SK-MEL-5 (cell line): Measurements from ENCODE around the gene POLD2. TPM values are rescaled to one million over a fixed set of nuclear protein-coding genes. Genes with fewer than 3 reads are reported as not detected.

Source experiments
- DNase-seq: peaks from one replicate; pipeline ENCODE4 v3.0.0-alpha.2; 2016; ENCODE audit warnings: low read depth, low spot score
- in situ Hi-C: cut with HindIII; loops from 2 replicates; pipeline ENCODE4 v1.10.0; 2016; ENCODE audit warnings: low sequenced_read_pairs, high pct_unique_total_duplicates, low pct_unique_long_range_greater_than_20kb
- total RNA-seq: library from RNA; depleted of rRNA; stranded (reverse); fragments of >200 nt; shearing (Covaris generic); gene quantifications from 2 replicates; pipeline ENCODE4 v1.2.3, GENCODE V29; 2014

POLD2 gene
- total RNA-seq, 1 experiment from 2014 or later = 172 TPM

GRCh38 chr7:44099669-44100068 lies 23.7 kb downstream of the POLD2 start:
- in situ Hi-C loops = loop anchor here (25.0 kb wide), 1 partner anchor 113 kb away; the partner anchor contains the start of gene YKT6
- no peak for DNase-seq

GRCh38 chr7:44098092-44099068 lies 25.0 kb downstream of the POLD2 start:
- no peak for DNase-seq
- in situ Hi-C loops = loop anchor here (25.0 kb wide), 1 partner anchor 114 kb away; the partner anchor contains the start of gene YKT6

GRCh38 chr7:44097064-44097932 lies 26.1 kb downstream of the POLD2 start:
- no peak for DNase-seq
- in situ Hi-C loops = loop anchor here (25.0 kb wide), 1 partner anchor 115 kb away; the partner anchor contains the start of gene YKT6

DNA sequence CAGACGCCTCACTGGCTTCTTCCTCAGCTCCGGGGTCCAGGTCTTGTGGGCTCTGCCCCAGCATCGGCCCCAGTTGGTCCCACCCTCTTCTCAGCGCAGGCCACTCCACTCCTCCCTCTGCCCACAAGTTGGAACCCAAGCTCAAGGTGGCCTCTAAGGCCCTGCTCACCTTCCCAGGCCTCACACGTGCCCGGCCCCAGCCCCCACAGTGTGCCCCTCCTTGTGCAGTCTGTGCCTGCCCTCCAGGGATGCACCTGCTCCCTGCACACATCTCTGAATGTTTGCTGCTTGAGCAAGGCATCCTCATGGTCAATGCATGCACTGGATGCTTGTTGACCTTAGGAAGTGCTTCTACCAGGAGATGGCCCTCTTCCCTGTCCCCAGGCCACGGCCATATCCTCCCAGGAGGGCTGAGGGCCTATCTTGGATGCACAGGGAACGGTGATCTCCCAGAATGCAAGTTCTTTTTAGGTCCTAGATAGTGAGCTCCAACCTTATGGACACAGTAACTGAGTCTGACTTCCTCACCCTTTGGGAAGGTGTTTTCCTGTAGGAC lies 26.9 kb downstream of the POLD2 start:
- in situ Hi-C loops = loop anchor here (25.0 kb wide), 1 partner anchor 116 kb away; the partner anchor contains the start of gene YKT6
- no peak for DNase-seq

DNA sequence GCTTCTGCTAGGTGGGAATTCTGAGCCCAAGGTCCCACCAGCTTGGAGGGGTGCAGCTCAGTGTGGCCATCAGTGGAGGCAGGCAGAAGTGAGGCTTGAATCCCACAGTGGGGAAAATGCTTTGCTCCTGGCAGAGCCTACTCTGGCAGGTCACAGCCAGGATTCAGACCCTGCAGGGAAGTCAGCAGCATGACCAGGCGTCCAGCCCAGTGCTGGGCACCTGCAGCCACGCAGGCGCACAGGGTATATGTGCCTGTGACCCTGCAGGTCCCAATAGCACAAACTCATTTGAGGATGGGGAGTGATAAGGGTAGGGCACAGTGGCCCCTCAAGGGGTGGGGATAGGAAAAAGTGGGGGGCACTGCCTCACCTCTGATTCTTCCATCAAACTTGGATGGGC lies 27.6 kb downstream of the POLD2 start:
- in situ Hi-C loops = loop anchor here (25.0 kb wide), 1 partner anchor 117 kb away; the partner anchor contains the start of gene YKT6

GRCh38 chr7:44094883-44095592 lies 28.3 kb downstream of the POLD2 start:
- in situ Hi-C loops = loop anchor here (25.0 kb wide), 1 partner anchor 117 kb away; the partner anchor contains the start of gene YKT6
- DNase-seq = peak; percentile 81

More for the DNA sequence above, 27.6 kb downstream of the POLD2 start:
- DNase-seq = no peak

DNA sequence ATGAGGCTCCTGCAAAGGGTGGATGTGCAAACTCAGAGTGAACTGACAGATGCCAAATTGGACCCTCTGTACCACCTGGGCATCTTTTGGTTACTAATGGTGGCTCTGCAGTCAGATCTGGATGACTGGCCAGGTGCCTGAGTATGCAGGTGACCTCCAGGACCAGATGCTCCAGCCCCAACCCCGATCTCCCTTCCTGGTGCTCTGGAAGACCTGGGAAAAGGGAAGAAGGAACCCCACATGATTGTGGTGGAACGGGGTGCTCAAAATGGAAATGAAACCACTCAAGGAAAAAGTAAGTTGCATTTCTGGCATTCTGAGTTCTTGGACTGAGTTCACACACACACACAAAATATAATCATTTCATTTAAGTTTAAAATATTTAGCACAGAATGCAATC lies 29.0 kb downstream of the POLD2 start:
- DNase-seq = no peak
- in situ Hi-C loops = loop anchor here (25.0 kb wide), 1 partner anchor 118 kb away; the partner anchor contains the start of gene YKT6

- DNase-seq = no peak
- in situ Hi-C loops = loop anchor here (25.0 kb wide), 1 partner anchor 119 kb away; the partner anchor contains the start of gene YKT6
Measured at GRCh38 chr7:44093102-44093641, 30.2 kb downstream of the POLD2 start.

DNA sequence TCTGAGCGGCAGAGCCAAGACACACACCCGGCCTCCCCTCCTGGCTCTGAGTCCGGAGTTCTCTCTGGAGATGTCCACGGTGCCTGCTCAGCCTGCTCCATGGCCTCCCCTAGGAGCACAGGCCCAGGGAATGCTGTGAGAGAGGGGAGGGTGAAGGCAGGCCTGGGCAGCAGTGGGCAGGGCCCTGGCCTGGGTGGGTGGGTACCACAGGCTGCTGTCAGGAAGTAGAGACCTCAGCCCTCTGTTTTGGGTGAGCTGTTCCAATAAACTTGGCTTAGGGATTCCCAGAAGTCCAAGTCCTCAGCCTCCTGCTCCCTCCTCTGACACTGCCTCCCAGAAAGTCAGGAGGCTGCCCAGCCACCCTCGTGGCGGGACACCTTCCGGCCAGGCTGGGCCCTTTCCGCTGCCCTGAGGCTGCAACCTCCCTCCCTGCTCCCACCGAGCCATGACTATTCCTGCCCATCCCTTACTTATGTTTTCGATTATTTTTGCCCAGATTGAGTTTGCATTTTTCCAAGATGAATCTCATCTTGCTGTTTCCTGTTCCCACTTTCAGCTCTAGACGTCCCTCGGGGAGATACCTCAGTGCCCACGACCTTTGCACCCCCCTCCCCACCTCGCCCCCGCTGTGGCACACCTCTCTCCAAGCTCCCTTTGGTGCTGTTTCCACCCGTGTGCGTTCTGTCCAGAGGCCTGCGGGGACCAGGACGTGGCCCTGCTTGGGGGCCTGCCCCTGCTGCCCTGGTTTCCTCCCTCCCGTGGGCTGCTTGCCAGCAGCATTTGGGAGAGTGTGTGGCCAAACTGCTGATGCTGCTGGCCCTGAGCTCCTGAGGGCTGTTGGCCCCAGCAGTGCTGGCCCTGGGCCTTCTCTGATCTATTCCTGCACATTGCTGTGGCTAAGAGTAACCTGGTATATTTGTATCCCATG lies 35.2 kb downstream of the POLD2 start:
- in situ Hi-C loops = loop anchor here (25.0 kb wide), 1 partner anchor 124 kb away; the partner anchor contains the start of gene YKT6
- DNase-seq = peak; percentile 37

GRCh38 chr7:44086627-44087026 lies 36.7 kb downstream of the POLD2 start:
- no peak for DNase-seq
- in situ Hi-C loops = loop anchor here (25.0 kb wide), 1 partner anchor 126 kb away; the partner anchor contains the start of gene YKT6

DNA sequence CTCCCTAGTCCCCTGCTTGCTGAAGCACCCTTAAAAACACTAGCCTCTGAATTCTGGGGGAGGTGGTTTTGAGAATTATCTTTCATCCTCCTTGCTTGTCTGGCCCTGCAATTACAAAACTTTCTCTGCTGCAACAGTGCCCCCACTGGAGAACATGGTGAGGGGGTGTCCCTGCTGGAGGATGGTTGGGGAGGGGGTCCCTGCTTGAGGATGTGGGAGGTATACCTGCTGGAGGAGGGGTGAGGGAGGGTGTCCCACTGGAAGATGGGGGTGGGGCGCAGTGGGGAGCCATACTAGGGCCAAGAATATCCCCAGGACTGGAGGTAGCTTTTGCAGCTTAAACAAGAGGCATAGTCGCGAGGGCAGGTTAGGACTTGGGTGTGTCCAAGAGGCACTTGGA lies 37.8 kb downstream of the POLD2 start:
- in situ Hi-C loops = loop anchor here (25.0 kb wide), 1 partner anchor 127 kb away; the partner anchor contains the start of gene YKT6
- no peak for DNase-seq

GRCh38 chr7:44084701-44085100 lies 38.6 kb downstream of the POLD2 start:
- in situ Hi-C loops = loop anchor here (25.0 kb wide), 1 partner anchor 128 kb away; the partner anchor contains the start of gene YKT6
- no peak for DNase-seq

GRCh38 chr7:44083796-44084195 lies 39.6 kb downstream of the POLD2 start:
- DNase-seq = no peak
- in situ Hi-C loops = loop anchor here (25.0 kb wide), 1 partner anchor 129 kb away; the partner anchor contains the start of gene YKT6

DNA sequence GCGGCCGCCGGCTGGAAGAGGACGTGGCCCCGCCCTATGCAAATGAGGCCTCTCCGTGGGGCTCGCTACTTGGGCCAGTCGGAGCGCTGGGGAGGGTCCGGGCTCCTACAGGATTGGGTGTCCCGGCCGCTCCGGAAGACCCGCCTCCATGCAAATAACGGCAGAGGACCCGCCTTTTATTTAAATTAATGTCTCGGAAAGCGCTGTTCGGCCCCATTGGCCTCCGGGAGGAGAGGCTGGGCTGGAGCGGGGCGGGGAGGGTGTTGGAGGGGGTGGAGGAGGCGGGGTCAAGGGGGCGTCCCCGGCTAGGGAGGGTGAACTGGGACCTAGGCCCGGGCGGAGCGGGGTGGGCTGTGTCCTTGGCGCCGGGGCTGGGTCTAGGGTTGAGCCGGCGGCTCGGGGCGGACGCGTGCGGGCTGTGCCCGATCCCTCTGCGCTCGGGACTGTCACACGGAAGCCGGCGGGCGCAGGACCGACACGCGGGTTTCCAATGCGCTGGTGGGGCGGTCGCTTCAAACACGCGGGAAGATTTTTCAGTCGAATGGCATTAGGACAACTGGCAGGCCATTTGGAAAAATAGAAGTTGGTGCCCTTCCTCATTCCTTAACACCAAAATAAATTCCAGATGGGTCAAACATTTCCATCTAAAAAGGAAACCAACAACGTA lies 40.7 kb downstream of the POLD2 start:
- in situ Hi-C loops = loop anchor here (25.0 kb wide), 1 partner anchor 130 kb away; the partner anchor contains the start of gene YKT6
- DNase-seq = peak; percentile 100
